Activated CD4-positive, alpha-beta T cell treated with anti-CD3 and anti-CD28 coated beads for 48 hours (primary cell): Measurements from ENCODE around the gene NSF.
A peak's percentile ranks its signal among the peaks of the same experiment; 100 is the strongest.
"Not testable (repeated sequence)": the region's sequence is repeated elsewhere in the genome, so short reads cannot be mapped to it uniquely, and the experiment has no call there.

Experiments
- DNase-seq: peaks from one replicate; pipeline ENCODE4 v3.0.0-alpha.2; 2020

The NSF gene

DNA sequence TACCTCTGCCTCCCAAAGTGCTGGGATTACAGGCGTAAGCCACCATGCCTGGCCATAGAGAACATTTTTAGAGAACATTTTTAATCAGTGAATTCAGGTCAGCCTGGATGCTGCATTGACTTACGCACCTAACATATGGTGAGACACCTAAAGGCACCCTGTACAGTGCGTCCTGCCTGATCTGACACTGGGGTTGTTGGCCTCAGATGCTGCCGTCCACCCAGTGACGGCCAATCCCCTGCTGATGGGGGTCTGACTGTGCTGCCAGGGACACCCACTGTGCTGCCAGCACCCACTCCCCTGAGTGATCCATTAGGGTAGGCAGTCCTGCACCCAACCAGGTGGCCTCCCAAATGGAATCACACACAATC lies 189.5 kb downstream of the NSF start:
- DNase-seq = no peak

- DNase-seq = peak; percentile 31
These were observed 191.9 kb downstream of the NSF start for GRCh38 chr17:46782250-46782953.

GRCh38 chr17:46783031-46783593 lies 192.6 kb downstream of the NSF start:
- DNase-seq = no peak

GRCh38 chr17:46785696-46786095 lies 195.2 kb downstream of the NSF start:
- DNase-seq = no peak

DNA sequence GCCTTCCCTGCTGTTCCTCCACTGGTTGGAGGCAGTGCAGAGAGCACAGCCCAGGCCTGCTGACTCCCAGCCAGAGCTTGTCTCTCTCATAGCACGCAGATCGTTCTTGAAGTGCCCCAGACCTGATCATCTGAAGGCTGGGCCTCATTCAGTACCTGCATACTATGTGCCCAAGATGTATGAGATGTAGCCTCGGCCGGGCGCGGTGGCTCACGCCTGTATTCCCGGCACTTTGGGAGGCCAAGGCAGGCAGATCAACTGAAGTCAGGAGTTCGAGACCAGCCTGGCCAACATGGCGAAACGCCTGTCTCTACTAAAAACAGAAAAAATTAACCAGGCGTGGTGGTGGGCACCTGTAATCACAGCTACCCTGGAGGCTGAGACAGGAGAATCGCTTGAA lies 197.0 kb downstream of the NSF start:
- DNase-seq = no peak

- DNase-seq = no peak
These were observed 197.8 kb downstream of the NSF start for GRCh38 chr17:46788300-46788699.

- no peak for DNase-seq
These were observed 198.3 kb downstream of the NSF start for GRCh38 chr17:46788796-46789195.

DNA sequence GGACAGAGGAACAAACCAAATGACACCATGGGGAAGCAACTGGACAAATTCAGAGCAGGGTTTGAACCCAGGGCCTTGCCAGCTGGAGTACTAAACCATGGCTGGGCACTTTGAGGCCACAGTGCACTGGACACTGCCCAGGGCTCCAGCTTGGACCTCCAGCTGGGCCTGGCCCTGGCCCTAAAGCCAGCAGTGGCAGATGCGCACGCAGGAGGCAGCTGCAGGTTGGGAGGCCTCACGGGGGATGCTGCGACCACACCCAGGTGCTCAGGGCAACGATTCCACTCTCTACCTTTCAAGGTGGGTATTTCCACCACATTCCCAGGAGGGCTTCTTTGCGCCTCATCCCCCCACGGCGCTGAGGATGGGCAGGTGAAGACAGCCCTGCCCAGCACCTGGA lies 199.1 kb downstream of the NSF start:
- no peak for DNase-seq

DNA sequence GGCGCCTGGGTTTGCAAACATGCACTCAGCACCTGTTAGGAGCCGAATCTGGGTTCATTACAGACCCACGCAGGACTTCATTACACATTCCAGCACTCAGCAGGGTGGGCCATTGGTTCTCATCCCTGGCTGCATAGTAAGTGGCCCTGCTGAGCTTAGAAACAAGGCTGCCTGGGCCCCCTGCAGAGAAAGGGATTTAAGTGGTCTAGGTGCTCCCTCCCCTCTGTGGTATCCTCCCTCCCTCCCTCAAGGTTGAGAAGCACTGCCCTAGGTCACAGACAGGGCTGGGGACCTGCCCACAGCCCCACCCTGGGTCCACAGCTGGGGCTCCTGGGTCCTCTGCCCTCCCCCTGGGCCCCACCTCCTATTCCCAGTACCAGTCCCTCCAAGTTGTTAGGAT lies 199.7 kb downstream of the NSF start:
- no peak for DNase-seq

- DNase-seq = no peak
These were observed 201.1 kb downstream of the NSF start for GRCh38 chr17:46791531-46791930.

DNA sequence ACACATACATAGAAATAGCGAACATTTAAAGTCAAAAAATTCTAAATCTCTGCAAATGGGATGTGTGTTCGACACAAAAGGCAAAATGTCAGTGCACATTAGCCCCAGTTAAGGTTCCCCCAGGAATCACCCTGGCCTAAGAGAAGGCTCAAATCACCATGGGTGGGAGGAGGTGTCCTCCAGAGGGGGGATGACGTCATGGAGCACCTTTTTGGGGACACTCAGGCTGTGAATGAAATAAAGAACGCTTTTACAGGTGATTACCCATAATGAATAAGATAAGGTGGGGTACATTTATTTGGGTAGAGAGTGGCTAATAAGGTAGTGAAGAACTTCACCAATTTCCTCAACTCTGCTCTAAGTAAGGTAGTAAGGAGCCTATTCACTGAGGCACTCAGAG lies 201.6 kb downstream of the NSF start:
- no peak for DNase-seq

- DNase-seq = not testable (repeated sequence)
These were observed 202.6 kb downstream of the NSF start for GRCh38 chr17:46793023-46793422.

DNA sequence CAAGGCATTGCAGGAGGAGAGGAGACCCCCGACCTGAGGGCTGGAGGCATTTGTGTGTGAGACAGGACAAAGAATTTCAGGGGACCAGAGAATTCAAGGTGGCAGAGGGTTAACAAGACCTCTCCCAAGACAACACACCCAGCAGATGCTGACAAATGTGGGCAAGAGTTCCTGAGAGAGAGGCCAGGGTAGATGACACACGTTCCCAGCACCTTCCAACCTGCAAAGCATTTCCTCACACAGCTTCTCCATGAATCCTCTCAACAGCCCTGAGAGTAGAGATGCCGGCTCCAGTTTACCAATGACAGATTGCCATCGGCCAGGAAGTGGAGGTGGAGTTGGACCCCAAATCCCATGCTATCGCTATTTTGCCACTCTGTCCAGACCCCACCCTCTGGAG lies 203.1 kb downstream of the NSF start:
- no peak for DNase-seq

- no peak for DNase-seq
These were observed 203.8 kb downstream of the NSF start for GRCh38 chr17:46794318-46794717.

- DNase-seq = no peak
These were observed 205.0 kb downstream of the NSF start for GRCh38 chr17:46795379-46795952.

DNA sequence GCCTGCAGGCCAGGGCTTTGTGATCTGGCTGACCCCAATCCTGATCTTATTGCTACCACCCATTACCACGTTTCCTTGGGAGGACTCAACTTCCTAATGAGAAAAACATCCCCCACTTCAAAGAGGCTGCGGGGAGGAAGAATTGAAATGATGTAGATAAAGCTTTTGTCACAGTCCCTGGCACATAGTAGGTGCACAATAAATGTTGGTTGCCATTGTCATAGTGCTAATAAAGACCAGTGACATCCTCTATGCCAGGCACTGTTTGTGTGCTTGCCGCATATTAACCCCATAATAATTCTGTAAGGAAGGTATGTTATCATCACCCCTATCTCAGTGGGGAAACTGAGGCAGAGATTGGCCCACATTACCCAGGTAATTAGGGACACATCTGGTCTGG lies 205.6 kb downstream of the NSF start:
- DNase-seq = no peak

DNA sequence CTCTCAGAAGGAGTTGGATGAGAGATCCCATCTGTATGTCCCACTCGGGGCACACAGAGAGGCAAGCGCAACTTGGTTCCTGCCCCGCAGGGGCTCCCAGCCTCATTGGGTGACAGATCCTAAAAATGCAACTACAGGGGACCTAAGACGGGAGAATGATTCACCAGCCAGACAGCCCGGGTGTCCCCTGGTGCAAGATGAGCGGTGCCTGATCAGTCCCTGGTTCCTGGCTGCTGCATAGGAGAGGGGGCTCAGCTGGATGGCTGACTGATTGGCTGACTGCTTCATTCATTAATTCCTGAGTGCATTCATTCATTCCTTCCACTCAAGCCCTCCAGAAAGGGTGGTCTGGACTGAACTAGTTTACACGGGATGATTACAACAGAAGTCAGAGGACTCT lies 206.1 kb downstream of the NSF start:
- DNase-seq = no peak

DNA sequence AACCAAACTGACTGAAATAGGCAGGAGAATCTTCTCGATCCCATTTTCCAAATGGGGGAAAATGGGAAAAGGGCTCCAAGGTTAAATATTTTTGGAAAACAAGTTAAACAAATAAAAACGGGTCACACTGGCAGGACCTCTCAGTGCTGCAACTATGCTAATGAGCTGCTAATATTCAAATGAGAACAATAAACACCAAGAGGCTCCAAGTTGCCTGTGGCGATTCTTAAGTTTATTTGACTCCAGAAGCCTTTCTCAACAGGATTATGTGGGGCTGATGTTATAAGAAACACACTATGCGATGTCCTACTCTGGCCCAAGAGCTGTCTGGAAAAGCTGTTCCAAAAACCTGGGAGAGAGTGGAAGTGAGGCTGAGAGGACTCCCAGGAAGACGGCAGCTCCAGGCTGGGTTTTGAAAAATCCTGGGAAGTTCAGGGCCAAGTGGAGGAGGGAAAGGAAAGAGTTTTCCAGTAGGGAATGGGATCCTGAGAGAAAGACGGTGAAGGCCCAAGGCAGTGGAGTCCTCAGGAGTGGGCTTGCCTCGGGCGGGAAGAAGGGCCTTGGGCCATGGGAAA lies 206.6 kb downstream of the NSF start:
- no peak for DNase-seq

GRCh38 chr17:46800573-46800972 lies 210.1 kb downstream of the NSF start:
- no peak for DNase-seq

DNA sequence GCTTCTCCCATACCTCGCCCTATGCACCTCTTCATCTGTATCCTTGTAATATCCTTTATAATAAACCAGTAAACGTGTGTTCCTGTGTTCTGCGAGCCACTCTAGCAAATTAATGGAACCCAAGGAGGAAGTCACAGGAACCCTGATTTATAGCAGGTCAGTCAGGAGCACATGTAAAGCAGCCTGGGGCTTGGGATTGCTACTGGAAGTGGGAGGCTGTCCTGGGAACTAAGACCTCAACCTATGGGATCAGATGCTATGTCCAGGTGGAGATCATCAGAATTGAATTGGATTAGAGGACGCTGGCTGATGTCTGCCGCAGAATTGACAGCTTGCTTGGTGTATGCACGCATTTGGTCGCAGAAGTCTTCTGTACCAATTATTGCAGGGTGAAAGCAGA lies 212.3 kb downstream of the NSF start:
- DNase-seq = no peak

GRCh38 chr17:46803544-46803943 lies 213.1 kb downstream of the NSF start:
- DNase-seq = no peak

GRCh38 chr17:46805771-46806170 lies 215.3 kb downstream of the NSF start:
- DNase-seq = no peak
